ENCODE data around the gene PACSIN1.
A peak's percentile ranks its signal among the peaks of the same experiment; 100 is the strongest.

PACSIN1 gene

GRCh38 chr6:34515473-34516387, 49.9 kb downstream of the PACSIN1 start:
- DNase-seq: no peak

- DNase-seq: no peak
Measured at GRCh38 chr6:34516391-34517324, 50.8 kb downstream of the PACSIN1 start.

GRCh38 chr6:34517461-34517881, 51.6 kb downstream of the PACSIN1 start:
- no peak for DNase-seq

- no peak for DNase-seq
Measured at GRCh38 chr6:34517966-34518365, 52.1 kb downstream of the PACSIN1 start.

DNA sequence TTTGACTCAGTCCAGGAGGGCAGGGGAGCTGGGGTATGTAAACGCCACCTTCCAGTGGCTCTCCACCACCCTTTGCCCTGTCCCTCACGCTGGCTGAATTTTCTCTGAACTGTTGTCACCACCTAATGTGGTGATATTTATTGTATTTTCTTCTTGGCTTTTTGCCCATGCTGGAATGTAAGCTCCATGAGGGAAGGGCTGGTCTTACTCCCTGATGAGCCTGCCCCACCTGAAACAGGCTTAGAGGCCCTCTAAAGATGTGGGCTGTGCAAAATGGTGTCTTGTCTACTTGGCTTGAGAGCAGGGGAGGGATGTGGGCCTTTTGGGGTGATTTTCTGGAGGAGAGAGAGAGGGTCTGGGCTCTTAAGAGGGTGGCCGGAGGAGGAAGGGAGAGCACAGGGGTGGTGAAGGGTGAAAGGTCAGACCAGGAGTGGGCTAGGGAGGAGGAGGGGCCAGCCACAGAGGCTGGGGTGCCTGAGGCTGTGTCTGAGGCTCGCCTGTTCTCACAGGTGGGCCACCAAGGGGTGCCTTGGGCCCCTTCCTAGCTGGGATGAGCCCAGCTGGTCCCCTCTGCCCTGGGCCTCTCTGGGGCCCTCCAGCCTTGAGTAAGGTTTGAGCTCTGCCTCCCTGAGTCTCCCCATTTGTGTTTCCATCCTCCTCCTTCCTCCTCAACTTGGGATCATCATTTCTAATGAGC, 52.9 kb downstream of the PACSIN1 start:
- no peak for DNase-seq

DNA sequence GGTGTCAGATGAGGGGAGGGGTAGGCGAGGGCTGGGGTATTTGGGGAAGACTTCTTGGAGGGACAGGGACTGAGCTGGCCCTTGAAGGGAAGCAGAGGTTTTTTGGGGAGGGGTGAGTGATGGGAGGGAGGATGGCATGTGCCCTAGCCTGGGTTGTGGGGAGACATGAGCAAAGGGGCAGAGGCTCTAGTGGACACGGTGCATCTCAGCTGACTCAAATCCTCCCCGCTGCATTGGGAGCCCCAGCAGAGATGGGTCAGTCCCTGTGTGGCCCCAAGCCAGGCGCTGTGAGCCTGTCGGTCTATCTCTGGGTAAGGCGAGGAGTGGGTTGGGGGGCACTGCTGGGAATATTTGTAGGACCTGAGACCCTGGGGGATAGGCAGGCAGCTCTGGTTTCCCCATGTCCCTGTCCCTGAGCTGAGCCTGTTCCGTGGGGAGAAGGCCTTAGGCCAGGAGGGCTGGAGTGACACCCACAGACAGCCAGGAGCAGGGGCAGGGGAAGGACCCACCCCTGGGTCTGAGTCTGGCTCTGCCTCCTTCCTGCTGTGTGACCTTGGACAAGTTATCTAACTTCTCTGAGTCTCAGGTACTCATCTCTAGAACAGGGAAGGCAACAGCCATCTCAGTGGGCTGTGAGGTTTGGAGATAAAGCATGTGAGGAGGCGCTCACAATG, 54.2 kb downstream of the PACSIN1 start:
- DNase-seq: no peak

- no peak for DNase-seq
Measured at GRCh38 chr6:34520645-34521462, 55.0 kb downstream of the PACSIN1 start.

DNA sequence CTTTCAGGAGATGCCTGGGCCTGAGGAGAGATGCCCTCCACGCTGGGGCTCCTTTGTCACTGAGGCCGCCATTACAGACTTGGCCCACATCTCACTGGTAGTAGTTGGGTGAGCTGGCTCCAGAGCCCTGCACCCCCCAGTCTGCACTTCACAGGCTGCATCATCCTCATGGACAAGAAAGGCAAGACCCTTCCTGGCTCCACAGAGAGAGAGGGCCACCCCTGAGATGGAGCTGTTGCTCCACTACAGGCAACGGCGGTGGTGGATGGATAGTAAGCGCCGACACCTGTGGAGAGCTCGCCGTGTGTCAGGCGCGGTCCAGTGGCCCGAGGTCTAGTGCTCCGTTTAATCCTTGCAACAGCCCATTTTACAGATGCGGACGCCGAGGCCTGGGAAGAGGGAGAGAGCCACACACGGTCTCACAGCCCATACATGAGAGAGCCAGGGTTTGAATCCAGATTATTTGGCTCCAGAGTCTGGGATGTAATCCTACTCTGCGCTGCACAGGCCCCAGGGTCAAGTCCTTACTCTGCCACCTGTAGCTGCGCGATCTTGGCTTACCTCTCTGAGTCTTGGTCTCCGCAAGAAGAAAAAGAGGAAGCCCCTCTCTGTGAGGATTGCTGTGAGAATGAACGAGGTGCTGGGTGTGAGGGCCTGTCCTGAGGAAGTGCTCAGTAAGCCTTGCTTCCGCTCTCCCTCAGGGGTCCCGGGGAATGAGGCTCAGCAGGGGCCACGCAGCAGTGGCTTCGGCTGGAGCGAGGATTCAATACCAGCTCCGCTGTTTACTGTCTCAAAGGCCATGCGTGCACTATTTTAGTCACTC, 55.8 kb downstream of the PACSIN1 start:
- DNase-seq: no peak

DNA sequence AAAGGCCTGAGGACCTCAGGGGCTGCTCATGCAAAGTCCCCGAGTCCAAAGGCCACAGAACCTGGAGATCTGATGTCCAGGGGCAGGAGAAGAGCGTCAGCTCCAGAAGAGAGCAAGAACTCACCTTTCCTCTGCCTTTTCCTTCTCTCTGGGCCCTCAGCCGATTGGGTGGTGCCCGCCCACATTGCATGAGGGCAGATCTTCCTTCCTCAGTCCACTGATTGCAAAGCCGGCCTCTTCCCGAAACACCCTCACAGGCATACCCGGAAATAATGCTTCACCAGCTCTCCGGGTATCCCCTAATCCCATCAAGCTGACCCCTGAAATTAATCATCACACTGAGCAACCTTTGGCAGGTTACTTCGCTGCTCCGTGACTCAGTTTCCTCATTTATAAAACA, 56.9 kb downstream of the PACSIN1 start:
- DNase-seq: no peak

DNA sequence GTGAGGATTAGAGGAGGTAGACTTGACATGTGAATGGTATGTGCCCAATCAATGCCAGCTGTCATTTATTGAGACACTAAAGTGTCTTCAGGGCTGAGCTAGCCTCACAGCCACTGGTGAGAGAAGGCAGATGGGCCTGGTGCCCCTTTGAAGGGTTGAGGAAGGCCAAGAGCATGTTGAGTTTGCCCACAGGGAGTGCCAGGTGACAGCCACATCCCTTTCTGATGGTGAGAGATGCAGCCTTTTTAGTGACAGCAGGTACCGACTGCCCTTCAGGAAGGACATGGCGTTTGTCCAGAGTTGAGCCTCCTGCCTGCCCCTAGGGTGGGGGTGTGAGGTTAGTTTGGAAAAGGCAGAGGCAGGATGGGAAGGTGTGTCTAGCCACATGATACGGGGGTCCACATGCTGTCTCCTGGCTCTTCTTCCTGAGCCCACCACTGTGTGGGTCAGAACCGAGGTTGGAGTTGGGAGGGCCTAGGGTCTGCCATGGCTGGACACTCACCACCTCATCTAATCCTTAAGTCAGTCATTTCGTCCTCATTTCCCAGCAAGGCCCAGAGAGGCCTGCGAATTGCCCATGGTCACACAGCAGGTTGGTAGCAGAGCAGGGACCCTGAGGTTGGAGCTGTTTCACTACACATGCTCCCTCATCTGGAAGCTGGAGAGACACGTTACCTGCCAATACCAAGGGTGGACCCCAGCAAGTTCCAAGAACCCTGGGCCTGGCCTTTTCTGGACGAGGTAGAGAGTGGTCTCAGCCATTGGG, 57.7 kb downstream of the PACSIN1 start:
- DNase-seq: no peak

DNA sequence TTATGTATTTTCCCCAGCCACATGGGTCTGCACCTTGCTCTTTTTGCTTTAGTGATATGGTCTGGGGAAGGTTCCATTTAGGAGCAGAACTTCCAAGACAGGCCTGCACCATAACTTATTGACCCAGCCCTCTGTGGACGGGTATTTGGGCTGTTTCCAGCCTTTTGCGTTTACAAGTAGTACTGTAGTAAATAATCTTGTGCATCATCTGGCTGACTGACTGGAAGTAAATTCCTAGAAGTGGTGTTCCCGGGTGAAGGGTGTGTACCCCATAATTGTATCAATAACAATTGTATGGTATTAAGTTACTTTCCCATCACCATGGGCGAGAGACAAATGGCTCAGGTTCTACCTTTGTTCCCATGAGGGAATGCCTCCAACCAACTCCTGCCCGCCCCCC, 58.6 kb downstream of the PACSIN1 start:
- DNase-seq: no peak

- no peak for DNase-seq
Measured at GRCh38 chr6:34524971-34525370, 59.1 kb downstream of the PACSIN1 start.

DNA sequence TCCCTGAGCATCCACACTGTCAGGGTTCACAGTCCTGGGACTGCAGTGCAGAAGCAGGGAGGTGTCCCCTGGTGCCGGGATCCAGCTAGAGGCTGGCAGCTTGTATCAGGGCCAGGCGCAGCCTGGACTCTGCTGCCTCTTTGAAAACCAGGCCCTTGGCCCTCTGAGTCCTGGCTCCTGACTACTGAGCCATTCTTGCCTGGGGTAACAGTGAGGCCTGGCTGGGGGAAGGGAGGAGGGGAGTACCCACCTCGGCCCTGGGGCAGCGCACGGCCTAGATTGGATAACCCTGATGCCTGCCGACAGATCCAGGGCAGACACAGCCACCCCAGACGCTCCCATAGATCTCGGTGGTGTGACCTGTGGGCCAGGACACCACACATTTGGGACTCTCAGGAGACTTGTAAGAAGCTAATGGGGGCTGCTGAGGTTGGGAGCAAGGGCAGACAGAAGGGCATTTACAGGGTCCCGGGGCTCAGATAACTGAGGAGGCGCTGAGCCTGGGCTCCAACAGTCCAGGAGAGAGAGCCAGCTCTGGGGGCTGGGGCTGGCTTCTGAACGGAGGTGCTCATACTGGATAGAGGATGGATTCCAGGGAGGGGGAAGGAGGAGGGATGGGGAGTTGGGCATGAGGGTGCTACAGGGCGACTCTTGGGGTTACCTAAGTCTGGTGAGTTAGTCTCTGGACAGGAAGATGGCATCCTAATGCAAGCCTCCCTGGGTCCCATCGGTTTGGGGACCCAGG, 59.7 kb downstream of the PACSIN1 start:
- no peak for DNase-seq

GRCh38 chr6:34526241-34526972, 60.5 kb downstream of the PACSIN1 start:
- no peak for DNase-seq

DNA sequence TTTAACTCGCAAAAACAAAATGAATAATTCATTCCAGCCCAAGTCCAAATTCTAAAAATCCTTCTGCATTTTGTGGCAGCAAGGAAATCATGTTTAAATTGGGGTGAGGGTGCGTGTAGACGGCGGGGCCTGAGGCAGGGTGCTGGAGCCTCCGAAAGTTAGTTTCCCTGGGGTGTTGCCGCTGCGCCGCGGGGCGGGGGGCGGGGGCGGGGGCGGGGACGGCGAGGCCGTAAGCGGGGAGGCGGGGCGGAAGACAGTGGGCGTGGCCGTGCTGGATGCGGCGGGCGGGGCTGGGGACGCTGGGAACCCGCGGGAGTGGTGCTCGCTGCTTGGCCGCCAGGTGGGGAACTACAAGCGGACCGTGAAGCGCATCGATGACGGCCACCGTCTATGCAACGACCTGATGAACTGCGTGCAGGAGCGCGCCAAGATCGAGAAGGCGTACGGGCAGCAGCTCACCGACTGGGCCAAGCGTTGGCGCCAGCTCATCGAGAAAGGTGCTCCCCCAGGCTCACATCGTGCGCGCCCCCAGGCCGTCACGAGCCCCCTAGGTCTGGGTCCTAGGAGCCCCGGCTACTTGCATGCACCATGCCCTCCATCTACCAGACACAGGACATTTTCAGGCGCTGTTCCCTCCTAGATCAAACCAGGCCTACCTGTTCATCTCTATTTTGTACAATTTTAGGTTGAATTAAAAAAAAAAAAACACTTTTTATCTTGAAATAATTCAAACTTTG, 61.3 kb downstream of the PACSIN1 start:
- DNase-seq: peak; percentile 93

- no peak for DNase-seq
Measured at GRCh38 chr6:34527751-34528670, 62.1 kb downstream of the PACSIN1 start.

All from NCI-H1105 treated with DMSO at 0.1 percent for 48 hours (cell line).